ENCODE results near the gene RPS6KA1.

DNA sequence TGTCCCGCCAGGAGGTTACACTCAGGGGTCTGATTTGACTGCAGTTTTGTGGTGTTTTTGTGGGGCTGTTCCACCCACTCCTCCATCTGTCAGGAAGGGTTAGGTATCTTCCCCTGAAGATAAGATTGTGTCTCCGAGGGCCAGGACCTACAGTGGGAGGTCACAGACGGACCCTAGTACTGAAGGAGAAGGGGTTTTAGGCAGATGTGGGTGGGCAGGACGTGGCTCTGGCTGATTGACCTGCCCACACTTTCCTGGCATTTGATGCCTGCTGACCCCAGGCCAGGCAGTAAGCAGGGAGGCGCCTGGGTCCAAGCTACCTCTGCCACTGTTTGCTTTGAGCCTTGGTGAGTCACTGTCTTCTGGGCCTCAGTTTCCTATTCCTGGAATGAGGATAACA, 13.9 kb downstream of the RPS6KA1 start:
- TF ChIP-seq POLR2AphosphoS5 (IDR thresholded peaks at IDR 0.05; ENCODE audit: low read depth), result no peak
- TF ChIP-seq, protein P1, sequence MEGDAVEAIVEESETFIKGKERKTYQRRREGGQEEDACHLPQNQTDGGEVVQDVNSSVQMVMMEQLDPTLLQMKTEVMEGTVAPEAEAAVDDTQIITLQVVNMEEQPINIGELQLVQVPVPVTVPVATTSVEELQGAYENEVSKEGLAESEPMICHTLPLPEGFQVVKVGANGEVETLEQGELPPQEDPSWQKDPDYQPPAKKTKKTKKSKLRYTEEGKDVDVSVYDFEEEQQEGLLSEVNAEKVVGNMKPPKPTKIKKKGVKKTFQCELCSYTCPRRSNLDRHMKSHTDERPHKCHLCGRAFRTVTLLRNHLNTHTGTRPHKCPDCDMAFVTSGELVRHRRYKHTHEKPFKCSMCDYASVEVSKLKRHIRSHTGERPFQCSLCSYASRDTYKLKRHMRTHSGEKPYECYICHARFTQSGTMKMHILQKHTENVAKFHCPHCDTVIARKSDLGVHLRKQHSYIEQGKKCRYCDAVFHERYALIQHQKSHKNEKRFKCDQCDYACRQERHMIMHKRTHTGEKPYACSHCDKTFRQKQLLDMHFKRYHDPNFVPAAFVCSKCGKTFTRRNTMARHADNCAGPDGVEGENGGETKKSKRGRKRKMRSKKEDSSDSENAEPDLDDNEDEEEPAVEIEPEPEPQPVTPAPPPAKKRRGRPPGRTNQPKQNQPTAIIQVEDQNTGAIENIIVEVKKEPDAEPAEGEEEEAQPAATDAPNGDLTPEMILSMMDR (IDR thresholded peaks at IDR 0.05; ENCODE audit: insufficient read depth, low read length), result no peak

Measured in HL-60 (cell line).